Measurements from ENCODE around the gene JSRP1. TPM values are rescaled to one million over a fixed set of nuclear protein-coding genes. Genes with fewer than 3 reads are reported as not detected.

Gene JSRP1
- polyA plus RNA-seq, 1 donor = 84.3 TPM

DNA sequence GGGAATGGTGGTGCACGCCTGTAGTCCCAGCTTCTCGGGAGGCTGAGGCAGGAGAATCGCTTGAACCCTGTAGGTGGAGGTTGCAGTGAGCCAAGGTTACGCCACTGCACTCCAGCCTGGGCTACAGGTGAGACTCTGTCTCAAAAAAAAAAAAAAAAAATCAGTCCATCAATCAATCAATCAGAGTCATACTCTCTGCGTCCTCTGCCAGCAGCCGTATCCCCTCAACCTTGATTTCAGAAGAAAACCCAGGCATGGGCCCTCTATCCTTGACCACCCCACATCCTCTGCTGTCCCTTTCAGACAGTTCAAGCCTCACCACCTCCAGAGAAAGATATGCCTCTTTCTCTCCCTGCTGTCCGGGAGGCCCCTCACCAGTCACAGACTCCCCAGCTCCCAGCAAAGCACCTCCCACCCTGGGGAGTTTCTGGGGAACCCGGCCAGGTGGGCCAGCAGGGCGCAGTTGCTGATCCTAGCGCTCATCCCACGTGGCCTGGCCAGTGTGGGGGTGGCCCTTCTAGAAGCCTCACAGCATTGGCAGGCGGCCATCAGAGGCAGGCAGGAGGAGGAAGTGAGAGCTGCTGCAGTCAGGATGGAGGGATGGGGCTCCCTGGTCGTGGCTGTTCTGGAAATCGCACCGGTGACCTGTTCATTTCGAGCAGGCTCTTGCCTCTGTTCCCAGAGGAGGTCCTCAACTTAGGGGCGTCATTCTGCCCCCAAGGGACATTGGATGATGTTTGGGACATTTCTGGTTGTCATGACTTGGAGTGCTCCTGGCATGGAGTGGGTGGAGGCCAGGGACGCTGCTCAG, 10.2 kb upstream of the JSRP1 start:
- no peak for DNase-seq (ENCODE audit: low read depth)

DNA sequence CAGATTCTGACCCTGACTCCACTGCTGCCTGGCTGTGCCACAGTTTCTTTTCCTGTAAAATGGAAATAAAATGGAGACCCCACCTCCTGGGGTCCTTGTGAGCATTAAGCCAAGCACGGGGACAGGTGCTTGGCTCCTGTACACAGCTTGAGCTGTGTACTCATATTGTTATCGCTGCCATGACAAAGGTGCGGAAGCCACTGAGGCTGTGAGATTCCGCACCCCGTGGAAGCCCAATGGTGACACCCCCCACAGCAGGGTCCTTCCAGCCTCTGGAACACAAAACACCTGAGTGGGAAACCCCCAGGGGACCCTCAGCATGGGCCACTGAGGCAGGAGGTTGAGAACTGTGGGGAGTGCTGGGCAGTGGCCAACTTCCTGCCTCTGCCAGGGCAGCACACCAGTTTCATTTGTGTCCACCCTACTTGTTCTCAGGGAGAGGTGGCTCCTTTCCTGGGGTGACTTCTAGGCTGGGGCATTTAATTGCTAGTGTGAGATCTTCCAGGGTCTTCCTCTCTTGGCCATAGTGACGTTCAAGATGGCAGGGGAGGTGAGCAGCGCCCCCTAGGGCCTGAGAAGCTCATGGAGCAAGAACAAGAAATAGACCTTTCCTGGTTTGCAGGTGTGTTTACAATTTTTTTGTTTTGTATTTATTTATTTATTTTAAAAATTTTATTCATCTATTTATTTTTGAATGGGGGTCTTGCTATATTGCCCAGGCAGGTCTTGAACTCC, 5.4 kb upstream of the JSRP1 start:
- no peak for DNase-seq (ENCODE audit: low read depth)

DNA sequence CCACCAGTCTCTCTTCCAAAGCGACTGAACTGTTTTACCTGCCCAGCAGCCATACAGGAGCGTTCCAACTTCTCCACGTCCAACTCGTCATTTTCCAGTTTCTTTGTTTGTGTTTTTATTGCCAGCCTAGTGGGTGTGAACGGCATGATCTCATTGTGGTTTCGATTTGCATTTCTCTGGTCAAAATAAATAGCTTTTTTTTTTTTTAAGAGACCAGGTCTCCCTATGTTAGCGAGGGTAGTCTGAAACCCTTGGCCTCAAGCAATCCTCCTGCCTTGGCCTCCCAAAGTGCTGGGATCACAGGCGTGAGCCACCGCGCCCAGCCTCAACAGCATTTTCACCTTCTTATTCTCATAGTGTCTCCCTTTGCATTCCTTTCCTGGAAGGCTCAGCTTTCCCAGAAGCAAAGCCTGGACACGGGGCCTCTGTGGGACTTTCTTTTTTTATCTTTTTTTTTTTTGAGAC, 4.2 kb upstream of the JSRP1 start:
- no peak for DNase-seq (ENCODE audit: low read depth)

DNA sequence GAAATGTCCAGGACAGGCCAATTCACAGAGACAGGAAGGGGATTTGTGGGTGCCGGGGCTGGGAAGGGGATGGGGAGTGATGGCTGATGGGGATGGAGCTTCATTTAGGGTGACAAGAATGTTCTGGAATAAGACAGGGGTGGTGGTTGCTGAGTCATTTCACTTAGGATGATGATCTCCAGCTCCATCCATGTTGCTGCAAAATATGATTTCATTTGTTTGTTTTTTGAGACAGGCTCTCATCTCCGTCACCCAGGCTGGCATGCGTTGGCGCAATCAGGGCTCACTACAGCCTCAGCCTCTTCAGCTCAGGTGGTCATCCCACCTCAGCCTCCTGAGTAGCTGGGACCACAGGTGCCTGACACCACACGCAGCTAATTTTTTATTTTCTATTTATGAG, 3.1 kb upstream of the JSRP1 start:
- no peak for DNase-seq (ENCODE audit: low read depth)

DNA sequence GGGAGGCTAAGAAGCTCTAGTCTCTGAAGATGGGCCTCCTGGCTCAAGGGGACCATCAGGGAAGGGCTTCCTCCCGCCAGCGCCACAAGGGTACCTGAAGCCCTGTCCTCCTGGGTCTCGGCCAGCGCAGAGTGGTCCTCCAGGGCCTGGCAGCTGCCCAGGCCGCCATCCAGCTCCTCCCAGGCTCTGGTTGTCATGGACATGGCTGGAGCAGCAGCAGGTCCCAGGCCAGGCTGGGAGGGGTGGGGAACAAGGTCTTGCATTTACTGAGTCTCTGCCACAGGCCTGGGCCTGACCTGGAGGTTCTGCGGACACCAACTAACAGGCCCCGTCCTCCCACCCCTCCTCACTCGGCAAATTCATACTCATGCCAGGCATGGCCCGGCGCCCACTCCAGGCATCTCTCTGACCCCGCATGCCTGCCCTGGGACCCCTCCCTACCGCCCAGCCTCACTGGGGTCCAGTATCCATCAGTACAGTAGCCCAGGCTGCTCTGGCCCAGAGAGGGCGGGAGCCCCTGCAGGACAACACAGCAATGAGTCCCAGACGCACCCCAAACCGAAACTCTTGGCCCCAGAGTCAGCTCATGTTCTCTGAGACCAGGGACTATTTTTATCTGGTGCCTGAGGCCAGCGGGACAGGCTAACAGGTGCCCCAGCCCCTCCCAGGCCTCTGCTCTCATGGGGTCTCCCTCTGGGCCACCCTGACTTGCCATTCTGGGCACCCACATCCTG, 938 bp downstream of the JSRP1 start:
- DNase-seq (ENCODE audit: low read depth) = no peak

DNA sequence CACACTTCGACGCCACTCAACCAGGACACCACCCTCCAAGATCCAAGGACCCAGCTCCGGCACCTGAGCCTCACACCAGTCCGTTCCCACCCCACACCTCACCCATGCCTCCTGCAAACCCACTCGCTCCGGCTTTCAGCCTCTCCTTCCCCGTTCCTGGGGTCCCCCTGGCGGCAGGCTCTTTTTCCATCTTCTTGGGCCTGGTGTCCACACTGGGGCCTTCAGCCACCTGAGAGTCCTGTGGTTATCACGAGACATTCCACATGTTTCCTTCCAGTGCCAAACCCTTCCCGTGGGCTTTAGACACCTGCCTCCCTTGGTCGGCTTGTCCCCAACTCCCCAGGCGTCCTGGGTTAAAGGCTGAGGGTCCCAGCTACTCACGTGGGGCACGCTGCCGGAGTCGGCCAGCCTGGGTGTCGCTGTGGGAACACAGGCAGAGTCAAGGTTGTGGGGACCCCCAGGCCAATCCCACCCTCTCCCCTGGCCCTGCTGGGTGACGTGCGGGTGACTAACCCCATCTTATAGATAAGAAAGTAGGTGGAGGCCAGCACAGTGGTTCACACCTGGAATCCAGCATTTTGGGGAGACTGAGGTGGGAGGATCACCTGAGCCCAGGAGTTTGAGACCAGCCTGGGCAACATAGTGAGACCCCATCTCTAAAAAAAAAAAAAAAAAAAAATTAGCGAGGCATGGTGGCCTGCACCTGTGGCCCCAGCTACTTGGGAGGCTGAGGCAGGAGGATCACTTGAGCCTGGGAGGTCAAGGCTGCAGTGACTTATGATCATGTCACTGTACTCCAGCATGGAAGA, 1.9 kb downstream of the JSRP1 start:
- DNase-seq (ENCODE audit: low read depth) = no peak

DNA sequence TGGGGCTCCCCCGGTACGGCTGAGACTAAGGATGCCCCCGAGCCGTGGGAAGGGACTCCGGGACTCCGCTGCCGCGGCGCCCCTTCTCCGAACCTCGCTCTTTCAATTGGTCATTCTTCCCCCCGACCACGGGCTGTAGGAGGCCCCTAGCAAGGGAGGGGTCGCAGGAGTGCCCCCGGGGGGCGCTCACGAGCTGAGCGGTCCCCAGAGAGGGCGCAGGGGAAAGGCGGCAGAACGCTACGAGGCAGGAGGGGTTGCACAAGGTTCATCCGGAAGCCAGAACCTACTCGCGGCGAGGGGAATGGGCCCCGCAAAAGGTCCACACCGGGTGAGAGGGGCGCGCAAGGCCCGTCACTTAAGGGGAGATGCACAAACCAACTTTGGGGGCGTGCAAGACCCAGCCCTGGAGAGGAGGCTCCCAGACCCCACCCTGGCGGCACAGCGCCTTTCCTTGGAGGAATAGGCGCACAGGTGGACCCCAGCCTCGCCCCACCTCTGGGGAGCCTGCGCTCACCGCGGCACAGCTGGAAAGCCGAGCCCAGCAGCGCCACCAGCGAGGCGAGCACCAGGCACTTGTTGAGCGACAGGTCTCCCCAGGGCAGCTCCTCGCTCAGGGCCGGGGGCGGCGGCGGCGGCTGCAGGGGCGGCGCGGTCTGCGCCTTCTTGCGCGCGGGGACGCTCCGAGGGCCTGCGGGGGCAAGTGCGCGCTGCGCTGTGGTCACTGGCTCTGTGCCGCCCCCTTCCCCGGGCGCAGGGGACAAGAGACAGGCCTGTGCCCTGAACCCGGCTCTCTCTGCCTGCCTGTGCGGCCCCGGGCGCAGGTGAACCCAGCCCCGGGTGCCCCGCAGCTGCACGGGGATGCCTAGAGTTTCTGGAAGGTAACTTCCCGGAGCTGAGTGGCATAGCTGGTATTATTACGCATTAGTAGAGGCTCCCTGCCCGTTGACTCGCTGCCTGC, 2.8 kb downstream of the JSRP1 start:
- DNase-seq (ENCODE audit: low read depth) = no peak

DNA sequence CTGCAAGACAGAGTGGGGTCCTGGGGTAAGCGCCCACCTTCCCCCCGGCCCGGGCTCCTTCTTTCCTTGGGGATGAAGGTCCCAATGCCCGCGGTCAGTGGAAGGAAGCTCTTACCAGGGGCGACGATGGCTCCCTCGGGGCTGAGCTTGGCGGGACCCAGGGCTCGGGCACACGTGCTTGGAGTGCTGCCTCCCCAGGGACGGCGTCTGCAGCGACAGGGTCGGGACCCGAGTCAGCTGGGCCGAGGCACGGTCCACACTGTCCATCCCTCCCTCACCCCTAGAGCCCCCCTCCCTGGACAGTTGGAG, 3.5 kb downstream of the JSRP1 start:
- DNase-seq (ENCODE audit: low read depth) = no peak

DNA sequence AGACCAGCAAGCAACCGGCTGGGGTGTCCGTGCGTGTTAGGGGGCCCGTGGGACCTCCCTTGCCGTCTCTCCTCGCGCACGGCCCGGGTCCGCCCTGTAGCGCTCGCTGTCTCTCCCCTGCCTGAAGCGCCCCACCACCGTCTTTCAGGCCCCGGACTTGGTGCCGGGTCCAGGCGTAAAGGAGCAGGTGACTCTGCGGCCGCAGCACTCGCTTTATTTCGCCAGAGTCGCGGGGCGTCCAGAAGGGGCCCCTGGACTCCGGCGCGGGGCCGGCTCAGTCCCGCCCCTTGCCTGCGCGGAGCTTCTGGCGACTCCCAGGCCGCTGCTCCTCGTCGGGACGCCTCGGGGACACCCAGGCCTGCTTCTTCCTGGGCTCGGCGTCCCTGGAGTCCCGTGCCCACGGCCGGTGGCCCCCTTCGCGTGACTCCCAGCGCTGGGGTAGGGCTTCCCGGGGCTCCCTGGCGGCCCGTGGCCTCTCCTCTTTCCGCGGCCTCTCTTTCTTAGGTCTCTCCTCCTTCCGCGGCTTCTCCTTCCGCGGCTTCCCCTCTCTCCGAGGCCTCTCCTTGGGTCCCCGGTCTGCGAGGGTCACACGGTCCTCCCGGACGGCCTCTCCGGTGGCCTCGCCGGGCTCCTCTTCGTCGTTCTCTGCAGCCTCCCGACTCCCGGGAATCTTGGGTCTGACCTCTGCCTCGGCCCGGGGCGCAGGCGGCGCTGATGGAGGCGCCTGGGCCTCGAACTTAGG, 4.0 kb downstream of the JSRP1 start:
- no peak for DNase-seq (ENCODE audit: low read depth)

DNA sequence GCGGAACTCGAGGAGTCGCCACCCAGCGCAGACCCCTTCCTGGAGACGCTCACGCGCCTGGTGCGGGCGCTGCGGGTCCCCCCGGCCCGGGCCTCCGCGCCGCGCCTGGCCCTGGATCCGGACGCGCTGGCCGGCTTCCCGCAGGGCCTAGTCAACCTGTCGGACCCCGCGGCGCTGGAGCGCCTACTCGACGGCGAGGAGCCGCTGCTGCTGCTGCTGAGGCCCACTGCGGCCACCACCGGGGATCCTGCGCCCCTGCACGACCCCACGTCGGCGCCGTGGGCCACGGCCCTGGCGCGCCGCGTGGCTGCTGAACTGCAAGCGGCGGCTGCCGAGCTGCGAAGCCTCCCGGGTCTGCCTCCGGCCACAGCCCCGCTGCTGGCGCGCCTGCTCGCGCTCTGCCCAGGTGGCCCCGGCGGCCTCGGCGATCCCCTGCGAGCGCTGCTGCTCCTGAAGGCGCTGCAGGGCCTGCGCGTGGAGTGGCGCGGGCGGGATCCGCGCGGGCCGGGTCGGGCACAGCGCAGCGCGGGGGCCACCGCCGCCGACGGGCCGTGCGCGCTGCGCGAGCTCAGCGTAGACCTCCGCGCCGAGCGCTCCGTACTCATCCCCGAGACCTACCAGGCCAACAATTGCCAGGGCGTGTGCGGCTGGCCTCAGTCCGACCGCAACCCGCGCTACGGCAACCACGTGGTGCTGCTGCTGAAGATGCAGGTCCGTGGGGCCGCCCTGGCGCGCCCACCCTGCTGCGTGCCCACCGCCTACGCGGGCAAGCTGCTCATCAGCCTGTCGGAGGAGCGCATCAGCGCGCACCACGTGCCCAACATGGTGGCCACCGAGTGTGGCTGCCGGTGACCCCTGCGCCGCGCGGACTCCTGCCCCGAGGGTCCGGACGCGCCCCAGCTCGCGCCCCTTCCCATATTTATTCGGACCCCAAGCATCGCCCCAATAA, 4.8 kb downstream of the JSRP1 start:
- no peak for DNase-seq (ENCODE audit: low read depth)

DNA sequence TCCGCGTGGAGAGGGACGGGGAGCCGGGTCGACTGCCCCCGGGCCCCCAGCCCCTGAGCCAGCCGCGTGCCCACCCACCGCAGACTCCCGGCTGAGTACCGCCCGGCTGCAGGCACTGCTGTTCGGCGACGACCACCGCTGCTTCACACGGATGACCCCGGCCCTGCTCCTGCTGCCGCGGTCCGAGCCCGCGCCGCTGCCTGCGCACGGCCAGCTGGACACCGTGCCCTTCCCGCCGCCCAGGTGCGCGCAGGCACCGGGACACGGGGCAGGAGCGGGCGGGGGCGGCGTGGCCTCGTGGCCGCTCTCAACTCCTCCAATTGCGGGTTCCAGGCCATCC, 5.5 kb downstream of the JSRP1 start:
- DNase-seq (ENCODE audit: low read depth) = no peak

DNA sequence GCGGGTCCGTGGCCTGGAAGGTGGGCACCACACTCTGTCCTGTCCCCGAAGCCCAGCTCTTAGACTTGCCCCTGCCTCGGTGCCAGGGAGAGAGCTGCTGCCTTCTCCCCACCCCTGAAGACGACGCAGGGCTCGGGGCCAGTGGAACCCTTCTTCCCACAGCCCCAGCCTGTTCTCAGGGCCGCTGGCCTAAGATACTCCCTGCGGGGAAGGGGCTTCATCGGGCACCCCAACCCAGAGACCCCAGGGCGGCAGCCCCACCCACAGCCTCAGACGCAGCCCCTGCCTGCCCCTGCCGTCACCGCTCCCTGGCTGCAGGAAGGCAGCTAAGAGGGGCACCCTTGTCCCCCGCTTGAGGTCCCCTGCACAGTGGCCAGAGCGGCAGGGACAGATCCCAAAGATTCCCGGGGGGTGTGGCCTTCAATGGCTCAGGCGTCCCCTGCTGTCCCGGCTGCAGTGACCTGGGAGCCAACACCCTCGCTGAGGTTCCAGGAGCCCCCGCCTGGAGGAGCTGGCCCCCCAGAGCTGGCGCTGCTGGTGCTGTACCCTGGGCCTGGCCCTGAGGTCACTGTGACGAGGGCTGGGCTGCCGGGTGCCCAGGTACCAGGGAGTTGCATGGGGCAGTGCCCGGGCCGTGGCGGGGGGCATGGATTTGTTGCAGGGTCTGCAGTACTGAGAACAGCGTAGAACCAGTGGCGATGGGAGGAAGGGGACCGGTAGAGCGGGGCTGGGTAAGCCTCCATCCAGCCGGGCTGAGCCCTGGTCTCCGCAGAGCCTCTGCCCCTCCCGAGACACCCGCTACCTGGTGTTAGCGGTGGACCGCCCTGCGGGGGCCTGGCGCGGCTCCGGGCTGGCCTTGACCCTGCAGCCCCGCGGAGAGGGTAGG, 6.1 kb downstream of the JSRP1 start:
- DNase-seq (ENCODE audit: low read depth) = no peak

DNA sequence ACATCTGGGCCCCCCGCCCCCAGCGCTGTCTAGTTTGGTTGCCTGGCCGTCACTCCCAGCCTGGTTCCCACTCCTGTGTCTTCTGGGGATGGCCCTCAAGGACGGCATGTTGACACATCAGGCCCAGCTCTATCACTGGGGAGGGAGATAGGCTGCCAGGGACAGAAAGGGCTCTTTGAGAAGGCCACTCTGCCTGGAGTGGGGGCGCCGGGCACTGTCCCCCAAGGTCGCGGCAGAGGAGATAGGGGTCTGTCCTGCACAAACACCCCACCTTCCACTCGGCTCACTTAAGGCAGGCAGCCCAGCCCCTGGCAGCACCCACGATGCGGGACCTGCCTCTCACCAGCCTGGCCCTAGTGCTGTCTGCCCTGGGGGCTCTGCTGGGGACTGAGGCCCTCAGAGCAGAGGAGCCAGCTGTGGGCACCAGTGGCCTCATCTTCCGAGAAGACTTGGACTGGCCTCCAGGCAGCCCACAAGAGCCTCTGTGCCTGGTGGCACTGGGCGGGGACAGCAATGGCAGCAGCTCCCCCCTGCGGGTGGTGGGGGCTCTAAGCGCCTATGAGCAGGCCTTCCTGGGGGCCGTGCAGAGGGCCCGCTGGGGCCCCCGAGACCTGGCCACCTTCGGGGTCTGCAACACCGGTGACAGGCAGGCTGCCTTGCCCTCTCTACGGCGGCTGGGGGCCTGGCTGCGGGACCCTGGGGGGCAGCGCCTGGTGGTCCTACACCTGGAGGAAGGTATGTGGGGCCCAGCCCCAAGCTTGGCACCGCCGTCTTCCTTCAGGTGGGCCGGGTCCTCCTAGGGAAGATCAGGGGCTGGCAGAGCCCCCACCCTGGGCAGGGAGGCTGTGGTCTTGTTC, 7.0 kb downstream of the JSRP1 start, which contains the start of gene AMH:
AMH (plus strand) TSS at position 314 of the 857 bp plus-strand sequence; CDS start at position 324, 10 bp downstream.
- DNase-seq (ENCODE audit: low read depth) = no peak

DNA sequence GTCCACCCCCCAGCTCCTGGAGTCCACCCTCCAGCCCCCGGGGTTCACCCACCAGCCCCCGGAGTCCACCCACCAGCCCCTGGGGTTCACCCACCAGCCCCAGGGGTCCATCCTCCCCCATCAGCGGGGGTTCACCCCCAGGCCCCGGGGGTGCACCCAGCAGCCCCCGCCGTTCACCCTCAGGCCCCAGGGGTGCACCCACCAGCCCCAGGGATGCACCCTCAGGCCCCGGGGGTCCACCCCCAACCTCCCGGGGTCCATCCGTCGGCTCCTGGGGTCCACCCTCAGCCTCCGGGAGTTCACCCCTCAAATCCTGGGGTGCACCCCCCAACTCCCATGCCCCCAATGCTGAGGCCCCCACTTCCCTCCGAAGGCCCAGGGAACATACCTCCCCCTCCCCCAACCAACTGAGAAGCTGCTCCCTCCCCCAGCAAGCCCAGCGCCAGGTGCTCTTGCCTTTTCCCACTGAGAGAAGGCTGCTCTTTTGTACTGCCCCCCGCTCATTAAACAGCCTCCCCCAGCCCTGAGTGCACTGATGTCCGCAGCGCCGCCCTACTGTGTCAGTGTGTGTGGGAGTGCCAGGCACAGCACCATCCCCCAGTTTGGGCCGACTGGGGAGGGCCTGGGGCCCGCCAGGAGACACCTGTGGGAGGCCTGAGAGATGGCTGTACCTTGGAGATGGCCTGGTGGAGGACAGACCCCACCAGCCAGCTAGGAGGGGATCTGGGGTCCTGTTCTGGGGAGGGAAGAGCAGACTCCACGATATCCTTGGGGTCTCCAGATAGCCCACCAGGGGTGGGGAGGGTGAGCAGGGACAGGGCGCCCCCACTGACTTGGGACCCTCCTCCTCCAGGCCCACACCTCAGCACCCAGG, 7.8 kb downstream of the JSRP1 start:
- DNase-seq (ENCODE audit: low read depth) = no peak

DNA sequence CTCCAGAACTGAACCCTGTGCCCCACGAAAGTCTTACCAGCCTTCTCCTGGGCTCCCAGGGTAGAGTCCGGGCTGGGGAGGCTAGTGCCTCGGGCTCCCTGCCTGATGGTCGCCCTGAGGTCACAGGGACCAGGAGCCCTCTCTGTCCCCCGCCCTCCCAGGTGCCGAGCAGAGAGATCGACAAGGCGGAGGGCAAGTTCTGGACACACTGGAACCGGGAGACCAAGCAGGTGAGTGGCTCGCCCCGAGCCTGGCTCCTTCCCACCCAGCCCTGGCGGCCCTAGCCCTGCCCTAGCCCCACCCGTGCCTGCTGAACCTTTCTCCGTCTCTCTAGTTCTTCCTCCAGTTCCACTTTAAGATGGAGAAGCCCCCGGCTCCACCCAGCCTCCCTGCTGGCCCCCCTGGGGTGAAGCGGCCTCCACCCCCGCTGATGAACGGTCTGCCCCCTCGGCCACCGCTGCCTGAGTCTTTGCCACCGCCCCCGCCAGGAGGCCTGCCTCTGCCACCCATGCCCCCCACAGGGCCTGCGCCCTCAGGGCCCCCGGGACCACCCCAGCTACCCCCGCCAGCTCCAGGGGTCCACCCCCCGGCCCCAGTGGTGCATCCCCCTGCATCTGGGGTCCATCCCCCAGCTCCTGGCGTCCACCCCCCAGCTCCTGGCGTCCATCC, 8.7 kb downstream of the JSRP1 start:
- DNase-seq (ENCODE audit: low read depth) = no peak

Measured in forelimb muscle (tissue), 1 donor.